ENCODE measurements around the gene AMH.
"Not testable (repeated sequence)": the region's sequence is repeated elsewhere in the genome, so short reads cannot be mapped to it uniquely, and the experiment has no call there.

The AMH gene

GRCh38 chr19:2275588-2276428, 26.7 kb downstream of the AMH start:
- no peak for DNase-seq (ENCODE audit: extremely low read depth, low read depth)
- no peak for TF ChIP-seq CTCF (IDR thresholded peaks at IDR 0.05; ENCODE audit: low read depth, low read length, missing control alignments)
- no peak overlapping the region for H3K4me3 ChIP-seq (replicated peaks; ENCODE audit: low read depth, low read length)

- no peak overlapping the region for H3K4me3 ChIP-seq (replicated peaks; ENCODE audit: low read depth, low read length)
- no peak for DNase-seq (ENCODE audit: extremely low read depth, low read depth)
- TF ChIP-seq CTCF (IDR thresholded peaks at IDR 0.05; ENCODE audit: low read depth, low read length, missing control alignments): no peak
Observed at GRCh38 chr19:2276429-2276986, 27.4 kb downstream of the AMH start.

- no peak for DNase-seq (ENCODE audit: extremely low read depth, low read depth)
- no peak overlapping the region for H3K4me3 ChIP-seq (replicated peaks; ENCODE audit: low read depth, low read length)
- no peak for TF ChIP-seq CTCF (IDR thresholded peaks at IDR 0.05; ENCODE audit: low read depth, low read length, missing control alignments)
Observed at GRCh38 chr19:2277138-2277537, 28.0 kb downstream of the AMH start.

- no peak for TF ChIP-seq CTCF (IDR thresholded peaks at IDR 0.05; ENCODE audit: low read depth, low read length, missing control alignments)
- no peak overlapping the region for H3K4me3 ChIP-seq (replicated peaks; ENCODE audit: low read depth, low read length)
- DNase-seq (ENCODE audit: extremely low read depth, low read depth): no peak
Observed at GRCh38 chr19:2278459-2279158, 29.5 kb downstream of the AMH start.

GRCh38 chr19:2280633-2281264, 31.6 kb downstream of the AMH start:
- no peak for TF ChIP-seq CTCF (IDR thresholded peaks at IDR 0.05; ENCODE audit: low read depth, low read length, missing control alignments)
- DNase-seq (ENCODE audit: extremely low read depth, low read depth): no peak
- no peak overlapping the region for H3K4me3 ChIP-seq (replicated peaks; ENCODE audit: low read depth, low read length)

GRCh38 chr19:2281265-2282061, 32.3 kb downstream of the AMH start:
- peak overlapping the region; percentile 22 for H3K4me3 ChIP-seq (replicated peaks; ENCODE audit: low read depth, low read length)
- not testable (repeated sequence) for DNase-seq (ENCODE audit: extremely low read depth, low read depth)
